Glutamatergic neuron (in vitro differentiated cells): ENCODE data around the gene CLSTN2. TPM values are rescaled to one million over a fixed set of nuclear protein-coding genes. Genes with fewer than 3 reads are reported as not detected.

Source experiments
- DNase-seq: peaks from one replicate; pipeline ENCODE4 v3.0.0; 2022
- H3K27ac Mint-ChIP-seq: one replicate; pipeline ENCODE4 v1.8.0; 2020; ENCODE audit warnings: mild to moderate bottlenecking, mixed read lengths, inconsistent platforms; ENCODE audit not compliant: unreplicated experiment
- H3K27me3 Mint-ChIP-seq: one replicate; pipeline ENCODE4 v1.8.0; 2020; ENCODE audit warnings: mild to moderate bottlenecking, moderate library complexity, mixed read lengths, inconsistent platforms; ENCODE audit not compliant: unreplicated experiment
- H3K36me3 Mint-ChIP-seq: one replicate; pipeline ENCODE4 v1.8.0; 2020; ENCODE audit warnings: mild to moderate bottlenecking, mixed read lengths, inconsistent platforms; ENCODE audit not compliant: unreplicated experiment
- H3K4me1 Mint-ChIP-seq: one replicate; pipeline ENCODE4 v1.8.0; 2020; ENCODE audit warnings: mild to moderate bottlenecking, low read depth, mixed read lengths, inconsistent platforms; ENCODE audit not compliant: unreplicated experiment
- H3K4me3 Mint-ChIP-seq: one replicate; pipeline ENCODE4 v1.8.0; 2020; ENCODE audit warnings: mild to moderate bottlenecking, mixed read lengths, inconsistent platforms; ENCODE audit not compliant: unreplicated experiment
- H3K9me3 Mint-ChIP-seq: one replicate; pipeline ENCODE4 v1.8.0; 2020; ENCODE audit warnings: mild to moderate bottlenecking, moderate library complexity, mixed read lengths, inconsistent platforms; ENCODE audit not compliant: unreplicated experiment
- CTCF ChIP-seq: fragments of 200-600 bp; sonication (generic); IDR thresholded peaks from one replicate; pipeline ENCODE4 v1.5.0; 2021; ENCODE audit not compliant: partially characterized antibody, unreplicated experiment
- total RNA-seq: library from RNA; stranded (reverse); fragmentation: NEBNext Ultra II Directional; extraction: Animal tissue kit (Norgen Biotek cat#: 25700); gene quantifications from one replicate; pipeline ENCODE4 v1.2.1, GENCODE V29; 2021; ENCODE audit not compliant: unreplicated experiment

The CLSTN2 gene
- total RNA-seq, 1 donor from 2014 or later = 3.1 TPM

DNA sequence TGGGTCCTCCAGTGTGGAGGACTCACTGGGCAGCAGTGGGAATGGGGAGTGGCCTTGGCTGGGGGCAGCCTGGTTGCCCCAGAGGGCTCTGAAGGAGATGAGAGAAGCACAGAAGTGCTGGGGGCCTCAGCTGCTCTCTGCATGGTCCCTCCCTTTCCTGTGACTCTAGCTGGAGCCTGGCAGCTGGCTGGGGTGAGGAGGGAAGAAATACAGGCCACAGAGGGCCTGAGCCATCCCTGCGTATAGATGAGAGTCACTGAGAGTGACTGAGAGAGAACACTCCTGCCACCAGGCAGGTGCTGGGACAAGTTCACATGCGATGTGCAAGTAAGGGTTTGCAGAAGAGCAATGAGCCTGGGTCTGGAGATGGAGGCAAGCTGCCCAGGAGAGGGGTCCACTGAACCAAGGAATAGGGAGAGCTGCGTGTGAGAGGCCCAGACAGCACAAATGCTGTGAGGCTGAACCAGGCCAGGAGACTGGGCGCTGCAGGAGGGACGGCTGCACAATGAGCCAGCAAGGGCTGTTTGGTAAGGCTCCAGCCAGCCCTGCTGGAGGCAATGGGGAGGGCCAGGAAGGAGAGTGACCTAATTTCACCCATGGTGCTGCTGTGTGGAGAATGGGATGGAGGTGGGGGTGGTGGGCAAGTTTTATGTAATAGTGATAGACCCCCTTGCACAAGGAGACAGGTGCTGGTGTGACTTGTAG lies 87.2 kb downstream of the CLSTN2 start:
- no peak for TF ChIP-seq CTCF

DNA sequence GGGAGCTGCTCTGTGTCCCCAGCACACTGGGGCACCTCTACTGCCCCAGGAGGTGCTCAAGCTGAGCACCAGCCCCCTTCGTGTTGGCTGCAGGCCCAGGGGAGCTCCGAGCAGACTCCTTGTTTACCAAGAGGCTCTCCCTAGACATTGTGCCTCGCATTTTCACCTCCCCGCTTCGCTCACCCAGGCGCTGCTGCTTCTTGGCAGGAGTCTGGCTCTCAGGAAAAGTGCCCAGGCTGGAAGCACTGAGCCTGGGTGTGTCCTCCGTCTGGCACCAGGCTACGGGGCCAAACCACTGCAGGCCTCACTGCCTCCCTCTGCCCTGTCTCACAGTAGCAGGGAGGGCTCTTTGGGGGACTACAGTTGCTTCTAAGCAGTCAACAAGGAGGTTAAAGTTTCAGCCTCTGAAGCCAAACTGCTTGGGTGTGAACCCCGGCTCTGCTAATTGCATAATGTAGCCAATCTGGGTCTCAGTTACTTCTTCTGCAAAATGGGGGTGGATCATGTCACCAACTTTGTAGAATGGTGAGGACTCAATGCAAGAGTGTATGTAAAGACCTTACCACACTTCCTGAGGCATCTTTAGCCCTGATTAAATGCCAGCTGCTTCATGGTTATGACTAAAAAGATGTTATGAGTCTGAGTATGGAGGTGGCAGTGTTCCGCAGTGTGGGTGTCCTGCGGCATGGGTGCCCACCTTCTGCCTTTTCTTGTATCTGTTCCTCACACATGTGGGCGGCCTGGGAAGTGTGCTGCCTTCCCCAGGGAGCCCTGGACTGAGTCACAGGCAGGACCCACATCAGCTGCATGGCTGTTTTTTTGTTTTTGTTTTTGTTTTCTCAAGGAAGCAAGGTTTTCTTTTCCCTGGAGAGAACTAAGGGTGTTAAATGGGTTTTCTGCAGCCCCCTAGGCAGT lies 88.9 kb downstream of the CLSTN2 start:
- peaks cover 7% of the 10 kb centered on the region for H3K4me1 Mint-ChIP-seq
- no peak for TF ChIP-seq CTCF
- peaks cover 2% of the 10 kb centered on the region for H3K27me3 Mint-ChIP-seq
- peaks cover 4% of the 10 kb centered on the region for H3K9me3 Mint-ChIP-seq
- no peak overlapping the region for H3K27ac Mint-ChIP-seq
- peaks cover 3% of the 10 kb centered on the region for H3K36me3 Mint-ChIP-seq
- no peak overlapping the region for H3K4me3 Mint-ChIP-seq
- no peak for DNase-seq

More for the DNA sequence above, 87.2 kb downstream of the CLSTN2 start:
- Mint-ChIP-seq H3K27me3 (no peaks in the 10 kb centered on the region), H3K27ac (no peak overlapping the region), H3K4me3 (peak overlapping the region; percentile 16), H3K36me3 (peaks cover 3% of the 10 kb centered on the region), H3K9me3 (peaks cover 4% of the 10 kb centered on the region), H3K4me1 (peaks cover 7% of the 10 kb centered on the region)
- no peak for DNase-seq

DNA sequence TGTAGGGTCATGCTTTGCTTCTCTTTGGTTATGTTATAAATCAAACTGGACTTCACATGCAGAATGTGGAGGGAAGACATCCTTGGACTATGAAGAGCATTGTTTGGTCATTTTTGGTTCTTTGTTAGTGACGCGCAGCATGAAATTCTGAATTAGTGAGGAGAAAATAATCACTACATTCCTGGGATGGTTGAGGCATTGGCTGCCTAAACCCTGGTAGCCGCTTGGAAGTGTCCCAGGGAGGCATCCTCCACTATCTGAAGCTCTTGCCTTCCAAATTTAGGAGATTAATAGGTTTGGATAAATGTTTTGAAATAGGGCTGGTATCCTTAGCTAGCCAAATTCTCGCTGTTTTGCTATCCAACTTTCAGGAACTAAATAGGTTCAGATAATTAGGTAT lies 96.2 kb downstream of the CLSTN2 start:
- no peaks in the 10 kb centered on the region for H3K36me3 Mint-ChIP-seq
- peaks cover 2% of the 10 kb centered on the region for H3K27me3 Mint-ChIP-seq
- H3K4me3 Mint-ChIP-seq = no peak overlapping the region
- no peak for DNase-seq
- no peaks in the 10 kb centered on the region for H3K4me1 Mint-ChIP-seq
- TF ChIP-seq CTCF = no peak
- H3K9me3 Mint-ChIP-seq = peaks cover 2% of the 10 kb centered on the region
- H3K27ac Mint-ChIP-seq = no peak overlapping the region

DNA sequence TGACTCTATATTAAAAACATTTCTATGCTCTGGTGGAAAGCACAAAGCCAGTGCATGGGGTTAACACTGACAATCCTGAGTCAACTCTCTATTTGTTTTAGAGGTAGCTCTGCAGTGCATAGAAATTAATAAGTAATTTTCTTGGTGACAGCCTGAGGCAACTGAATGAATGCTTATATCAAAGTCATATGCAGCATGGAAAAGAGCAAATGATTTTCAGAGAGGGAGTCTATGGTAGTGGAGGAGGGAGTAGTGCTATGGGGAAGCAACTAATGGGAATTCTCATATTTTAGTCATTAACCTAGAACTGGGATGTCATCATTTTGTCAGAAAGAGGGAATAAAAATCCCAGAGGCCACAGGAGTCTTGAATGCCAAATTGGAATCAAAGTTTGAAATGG lies 99.1 kb downstream of the CLSTN2 start:
- H3K4me3 Mint-ChIP-seq = no peak overlapping the region
- DNase-seq = no peak
- no peaks in the 10 kb centered on the region for H3K4me1 Mint-ChIP-seq
- no peak overlapping the region for H3K27ac Mint-ChIP-seq
- H3K36me3 Mint-ChIP-seq = no peaks in the 10 kb centered on the region
- no peaks in the 10 kb centered on the region for H3K27me3 Mint-ChIP-seq
- H3K9me3 Mint-ChIP-seq = peaks cover 2% of the 10 kb centered on the region
- TF ChIP-seq CTCF = no peak

DNA sequence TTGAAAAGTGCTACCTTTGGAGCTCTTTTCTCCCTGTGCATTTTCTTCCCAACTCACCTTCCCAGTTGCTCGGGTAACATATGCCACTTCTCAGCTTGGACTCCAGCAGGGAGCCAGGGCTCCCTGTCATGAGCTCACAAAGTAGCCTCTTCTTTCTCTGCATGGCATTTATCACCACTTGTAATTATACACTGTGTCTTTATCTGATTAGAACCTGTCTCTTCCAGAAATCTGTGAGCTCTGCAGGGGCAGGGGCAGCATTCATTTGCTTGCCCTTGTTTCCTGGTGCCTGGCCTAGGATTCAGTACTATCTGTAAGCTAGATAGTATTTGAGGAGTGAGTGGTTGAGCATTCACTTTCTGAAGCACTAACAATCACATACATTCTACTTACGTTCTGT lies 100.9 kb downstream of the CLSTN2 start:
- H3K27me3 Mint-ChIP-seq = peaks cover 3% of the 10 kb centered on the region
- peaks cover 2% of the 10 kb centered on the region for H3K9me3 Mint-ChIP-seq
- peaks cover 10% of the 10 kb centered on the region for H3K4me1 Mint-ChIP-seq
- DNase-seq = no peak
- no peak overlapping the region for H3K4me3 Mint-ChIP-seq
- no peak for TF ChIP-seq CTCF
- no peaks in the 10 kb centered on the region for H3K36me3 Mint-ChIP-seq
- no peak overlapping the region for H3K27ac Mint-ChIP-seq
